ENCODE data around the gene CAPN8.

The CAPN8 gene

DNA sequence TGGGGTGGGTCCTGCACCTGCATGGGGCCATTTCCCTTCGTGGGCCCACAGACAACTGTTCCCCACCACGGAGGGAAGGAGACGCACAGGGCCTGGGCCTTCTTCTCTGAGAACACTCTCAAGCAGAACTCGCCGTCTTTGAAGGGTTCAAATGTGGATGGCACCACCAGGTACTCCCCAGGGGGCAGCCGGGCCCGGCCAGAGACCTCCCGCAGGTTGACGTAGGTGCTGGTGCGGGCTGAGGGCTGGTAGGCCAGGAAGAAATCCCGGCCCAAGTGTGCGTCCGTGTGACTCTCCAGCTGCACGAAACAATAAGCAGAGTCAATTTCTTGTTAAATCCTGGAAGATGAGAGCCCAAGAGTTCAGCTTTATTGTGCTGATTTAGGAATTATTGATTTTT, 56.4 kb downstream of the CAPN8 start:
- CTCF ChIA-PET, result interaction anchor here (1.3 kb wide), 1 partner anchor 52 kb away, joined by 7 read pairs; no protein-coding TSS in a partner anchor
- TF ChIP-seq, protein P1, sequence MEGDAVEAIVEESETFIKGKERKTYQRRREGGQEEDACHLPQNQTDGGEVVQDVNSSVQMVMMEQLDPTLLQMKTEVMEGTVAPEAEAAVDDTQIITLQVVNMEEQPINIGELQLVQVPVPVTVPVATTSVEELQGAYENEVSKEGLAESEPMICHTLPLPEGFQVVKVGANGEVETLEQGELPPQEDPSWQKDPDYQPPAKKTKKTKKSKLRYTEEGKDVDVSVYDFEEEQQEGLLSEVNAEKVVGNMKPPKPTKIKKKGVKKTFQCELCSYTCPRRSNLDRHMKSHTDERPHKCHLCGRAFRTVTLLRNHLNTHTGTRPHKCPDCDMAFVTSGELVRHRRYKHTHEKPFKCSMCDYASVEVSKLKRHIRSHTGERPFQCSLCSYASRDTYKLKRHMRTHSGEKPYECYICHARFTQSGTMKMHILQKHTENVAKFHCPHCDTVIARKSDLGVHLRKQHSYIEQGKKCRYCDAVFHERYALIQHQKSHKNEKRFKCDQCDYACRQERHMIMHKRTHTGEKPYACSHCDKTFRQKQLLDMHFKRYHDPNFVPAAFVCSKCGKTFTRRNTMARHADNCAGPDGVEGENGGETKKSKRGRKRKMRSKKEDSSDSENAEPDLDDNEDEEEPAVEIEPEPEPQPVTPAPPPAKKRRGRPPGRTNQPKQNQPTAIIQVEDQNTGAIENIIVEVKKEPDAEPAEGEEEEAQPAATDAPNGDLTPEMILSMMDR (IDR thresholded peaks at IDR 0.05; ENCODE audit: insufficient read depth, low read length, missing control alignments), result no peak
- no peak overlapping the region for H3K4me3 ChIP-seq (ENCODE audit: low read depth, low read length)
- POLR2A ChIA-PET, result no interaction called here
- no peak for DNase-seq (ENCODE audit: low read depth, low spot score)

DNA sequence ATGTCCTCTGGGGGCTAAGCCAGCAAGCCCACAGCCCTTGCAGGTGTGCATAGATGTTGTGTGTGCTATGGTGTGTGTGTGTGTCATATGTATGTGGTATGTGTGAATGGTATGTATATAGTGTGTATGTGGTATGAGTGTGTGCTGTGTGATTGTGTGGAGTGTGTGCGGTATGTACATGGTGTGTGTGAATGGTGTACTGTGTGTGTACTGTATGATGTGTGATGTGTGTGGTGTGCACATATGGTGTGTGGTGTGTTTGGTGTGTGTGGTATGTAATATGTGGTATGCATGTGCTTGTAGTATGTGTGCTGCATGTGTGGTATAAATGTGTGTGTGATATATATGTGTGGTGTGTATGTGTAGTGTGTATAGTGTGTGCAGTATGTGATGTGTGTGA, 107.0 kb downstream of the CAPN8 start:
- TF ChIP-seq, protein P1 (IDR thresholded peaks at IDR 0.05; ENCODE audit: insufficient read depth, low read length, missing control alignments), result no peak
- POLR2A ChIA-PET, result no interaction called here
- H3K4me3 ChIP-seq (ENCODE audit: low read depth, low read length), result no peak overlapping the region
- DNase-seq (ENCODE audit: low read depth, low spot score), result no peak
- CTCF ChIA-PET, result interaction anchor here (0.7 to 2.5 kb wide), 2 partner anchors 53 to 58 kb away, joined by 3 to 13 read pairs; no protein-coding TSS in a partner anchor

DNA sequence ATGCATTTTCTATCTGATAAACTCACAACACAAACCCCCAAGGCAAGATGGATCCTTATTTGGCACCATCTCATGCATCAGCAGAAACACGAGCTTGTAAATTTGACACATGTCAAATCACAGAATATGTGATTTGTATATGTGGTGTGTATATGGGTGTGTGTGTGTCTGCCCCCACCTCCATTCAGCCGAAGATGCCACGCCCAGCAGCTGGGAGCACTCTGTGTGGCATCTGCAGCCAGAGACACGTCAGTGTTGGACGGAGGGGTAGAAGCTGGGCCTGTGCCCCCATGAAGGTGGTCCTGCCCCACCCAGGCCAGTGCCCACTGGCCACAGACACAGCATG, 108.4 kb downstream of the CAPN8 start:
- no peak for DNase-seq (ENCODE audit: low read depth, low spot score)
- ChIA-PET POLR2A (no interaction called here), CTCF (interaction anchor here (1.1 to 2.5 kb wide), 4 partner anchors 44 to 126 kb away, joined by 3 to 13 read pairs (median 5); no protein-coding TSS in a partner anchor)
- TF ChIP-seq, protein P1 (IDR thresholded peaks at IDR 0.05; ENCODE audit: insufficient read depth, low read length, missing control alignments), result no peak
- H3K4me3 ChIP-seq (ENCODE audit: low read depth, low read length), result no peak overlapping the region

DNA sequence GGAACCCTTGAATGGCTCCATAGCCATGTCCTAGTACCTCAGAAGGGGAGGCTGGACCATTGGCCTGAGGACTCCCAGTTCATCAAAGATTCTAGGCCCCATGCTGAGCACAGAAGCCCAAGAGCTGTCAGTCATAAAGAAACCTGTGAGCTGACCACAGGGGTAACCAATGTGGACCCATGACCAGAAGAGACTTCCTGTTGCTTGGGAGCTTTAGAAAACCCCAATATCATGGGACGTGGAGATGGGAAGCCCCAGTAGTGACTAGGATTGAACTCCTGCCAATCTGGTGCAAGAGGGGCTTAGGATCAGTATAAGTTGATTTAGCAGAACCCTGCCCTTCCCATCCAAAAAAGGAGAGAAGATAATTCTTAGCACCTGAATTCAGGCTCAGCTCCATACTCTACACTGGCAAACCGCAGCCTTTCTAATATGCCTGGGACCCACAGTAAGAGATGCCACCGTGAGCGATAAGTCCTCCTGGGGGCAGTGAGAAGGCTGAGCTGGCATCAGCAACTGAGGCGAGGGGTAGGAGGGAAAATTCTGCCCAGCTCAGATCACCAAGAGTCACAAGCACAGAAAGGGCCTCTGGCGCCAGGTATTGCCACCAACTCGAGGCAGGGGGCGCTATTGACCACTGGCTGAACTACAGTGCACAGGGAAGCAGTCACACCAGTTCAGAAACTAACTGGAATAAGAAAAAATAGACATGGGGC, 108.9 kb downstream of the CAPN8 start:
- no peak for DNase-seq (ENCODE audit: low read depth, low spot score)
- H3K4me3 ChIP-seq (ENCODE audit: low read depth, low read length), result no peak overlapping the region
- TF ChIP-seq, protein P1 (IDR thresholded peaks at IDR 0.05; ENCODE audit: insufficient read depth, low read length, missing control alignments), result peak; percentile 33
- CTCF ChIA-PET, result interaction anchor here (0.6 to 2.5 kb wide), 5 partner anchors 44 to 127 kb away, joined by 3 to 13 read pairs (median 3); no protein-coding TSS in a partner anchor
- POLR2A ChIA-PET, result no interaction called here

DNA sequence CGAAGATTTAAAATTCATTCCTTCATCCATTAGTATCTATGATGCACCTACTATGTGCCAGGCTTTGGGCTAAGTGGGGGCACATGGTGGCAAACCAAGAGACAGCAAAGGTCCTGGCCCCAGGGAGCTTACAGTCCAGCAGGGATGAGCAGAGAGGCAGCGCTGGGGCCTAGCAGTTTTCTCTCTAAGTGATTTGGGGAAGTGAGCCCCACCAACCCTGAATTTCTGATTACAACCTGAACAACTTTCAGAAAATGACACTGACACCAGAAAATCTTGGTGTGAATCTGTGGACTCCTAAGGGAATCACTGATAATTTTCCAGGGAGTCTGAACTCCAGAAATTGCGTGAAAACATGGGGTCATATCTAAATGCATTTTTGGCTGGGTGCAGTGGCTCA, 111.5 kb downstream of the CAPN8 start:
- no peak overlapping the region for H3K4me3 ChIP-seq (ENCODE audit: low read depth, low read length)
- POLR2A ChIA-PET, result no interaction called here
- TF ChIP-seq, protein P1 (IDR thresholded peaks at IDR 0.05; ENCODE audit: insufficient read depth, low read length, missing control alignments), result no peak
- CTCF ChIA-PET, result no interaction called here
- DNase-seq (ENCODE audit: low read depth, low spot score), result no peak

DNA sequence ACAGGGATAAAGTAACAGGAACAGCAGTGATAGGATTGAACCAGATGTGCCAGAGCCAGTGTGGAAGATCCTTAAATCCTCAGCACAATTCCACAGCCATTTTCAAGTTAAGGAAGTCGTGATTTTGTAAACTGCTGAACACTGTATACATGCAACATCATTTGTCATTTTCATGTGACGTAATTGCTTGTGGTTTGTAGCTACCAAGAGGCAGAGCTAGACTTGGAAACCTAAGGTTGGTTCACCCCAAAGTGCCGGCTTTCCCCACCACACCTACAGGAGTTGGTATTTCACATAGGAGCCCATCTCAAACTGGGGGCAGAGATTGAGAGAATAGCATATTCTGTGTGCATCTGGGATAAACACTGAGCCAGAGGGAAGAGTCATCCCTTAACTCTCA, 113.9 kb downstream of the CAPN8 start:
- no peak overlapping the region for H3K4me3 ChIP-seq (ENCODE audit: low read depth, low read length)
- TF ChIP-seq, protein P1 (IDR thresholded peaks at IDR 0.05; ENCODE audit: insufficient read depth, low read length, missing control alignments), result no peak
- DNase-seq (ENCODE audit: low read depth, low spot score), result no peak
- POLR2A ChIA-PET, result no interaction called here
- CTCF ChIA-PET, result no interaction called here
